Measurements from ENCODE around the gene CNTN5.
"Not testable (repeated sequence)": the region's sequence is repeated elsewhere in the genome, so short reads cannot be mapped to it uniquely, and the experiment has no call there.

CNTN5 gene

GRCh38 chr11:100214791-100215190 is 1194.0 kb downstream of the CNTN5 start:
- no peak for DNase-seq (ENCODE audit: low read depth)

- no peak for DNase-seq (ENCODE audit: low read depth)
Measured at GRCh38 chr11:100220801-100221200, 1200.1 kb downstream of the CNTN5 start.

GRCh38 chr11:100221791-100222190 is 1201.0 kb downstream of the CNTN5 start:
- no peak for DNase-seq (ENCODE audit: low read depth)

- no peak for DNase-seq (ENCODE audit: low read depth)
Measured at GRCh38 chr11:100224541-100225034, 1203.8 kb downstream of the CNTN5 start.

- no peak for DNase-seq (ENCODE audit: low read depth)
Measured at GRCh38 chr11:100229086-100229485, 1208.3 kb downstream of the CNTN5 start.

- no peak for DNase-seq (ENCODE audit: low read depth)
Measured at GRCh38 chr11:100232006-100232405, 1211.3 kb downstream of the CNTN5 start.

- DNase-seq (ENCODE audit: low read depth), result no peak
Measured at GRCh38 chr11:100235085-100235484, 1214.3 kb downstream of the CNTN5 start.

GRCh38 chr11:100240025-100240539 is 1219.3 kb downstream of the CNTN5 start:
- no peak for DNase-seq (ENCODE audit: low read depth)

- DNase-seq (ENCODE audit: low read depth), result no peak
Measured at GRCh38 chr11:100247704-100248103, 1227.0 kb downstream of the CNTN5 start.

GRCh38 chr11:100257238-100257803 is 1236.6 kb downstream of the CNTN5 start:
- DNase-seq (ENCODE audit: low read depth), result not testable (repeated sequence)

- no peak for DNase-seq (ENCODE audit: low read depth)
Measured at GRCh38 chr11:100269516-100269915, 1248.8 kb downstream of the CNTN5 start.

GRCh38 chr11:100273066-100273815 is 1252.5 kb downstream of the CNTN5 start:
- no peak for DNase-seq (ENCODE audit: low read depth)

- DNase-seq (ENCODE audit: low read depth), result not testable (repeated sequence)
Measured at GRCh38 chr11:100274466-100274865, 1253.7 kb downstream of the CNTN5 start.

- no peak for DNase-seq (ENCODE audit: low read depth)
Measured at GRCh38 chr11:100294748-100295147, 1274.0 kb downstream of the CNTN5 start.

- no peak for DNase-seq (ENCODE audit: low read depth)
Measured at GRCh38 chr11:100296051-100296679, 1275.4 kb downstream of the CNTN5 start.

- DNase-seq (ENCODE audit: low read depth), result no peak
Measured at GRCh38 chr11:100297516-100297915, 1276.8 kb downstream of the CNTN5 start.

GRCh38 chr11:100302824-100303223 is 1282.1 kb downstream of the CNTN5 start:
- DNase-seq (ENCODE audit: low read depth), result no peak

GRCh38 chr11:100303897-100304296 is 1283.1 kb downstream of the CNTN5 start:
- DNase-seq (ENCODE audit: low read depth), result no peak

GRCh38 chr11:100308202-100308601 is 1287.5 kb downstream of the CNTN5 start:
- DNase-seq (ENCODE audit: low read depth), result no peak

GRCh38 chr11:100315946-100316345 is 1295.2 kb downstream of the CNTN5 start:
- no peak for DNase-seq (ENCODE audit: low read depth)

- no peak for DNase-seq (ENCODE audit: low read depth)
Measured at GRCh38 chr11:100316952-100317351, 1296.2 kb downstream of the CNTN5 start.

- no peak for DNase-seq (ENCODE audit: low read depth)
Measured at GRCh38 chr11:100319691-100320090, 1298.9 kb downstream of the CNTN5 start.

Data from EH (cell line).